ENCODE measurements around the gene AIG1. TPM values are rescaled to one million over a fixed set of nuclear protein-coding genes. Genes with fewer than 3 reads are reported as not detected.
A peak's percentile ranks its signal among the peaks of the same experiment; 100 is the strongest.

Gene AIG1
- total and polyA plus RNA-seq, 2 experiments from 2014 or later = 92.8 to 102 TPM

- DNase-seq (ENCODE audit: low spot score) = no peak
- no peaks in the 10 kb centered on the region for H3K79me2 ChIP-seq
- no peak overlapping the region for H3K4me2 ChIP-seq
- TF ChIP-seq CTCF (IDR thresholded peaks at IDR 0.05; ENCODE audit: poor library complexity) = no peak
- no peak for TF ChIP-seq EZH2 (IDR thresholded peaks at IDR 0.05; ENCODE audit: borderline replicate concordance)
- no peak for TF ChIP-seq EZH2phosphoT487 (IDR thresholded peaks at IDR 0.05; ENCODE audit: low read depth, severe bottlenecking, unreplicated experiment)
- H3K4me1 ChIP-seq (ENCODE audit: insufficient read depth) = no peaks in the 10 kb centered on the region
- no peak overlapping the region for H2AFZ ChIP-seq
- no peak overlapping the region for H3K27ac ChIP-seq
- no peaks in the 10 kb centered on the region for H3K27me3 ChIP-seq
- no peaks in the 10 kb centered on the region for H3K9me2 ChIP-seq (replicated peaks; ENCODE audit: insufficient read depth)
- H3K4me3 ChIP-seq = no peak overlapping the region
- no peaks in the 10 kb centered on the region for H3K9me3 ChIP-seq (ENCODE audit: low read depth)
- WGBS (ENCODE audit: low lambda C conversion rate, missing lambda C conversion rate) = 80% methylated on average over 2 of the region's 2 CpGs
- H3K36me3 ChIP-seq (replicated peaks; ENCODE audit: insufficient read depth, low read depth) = no peaks in the 10 kb centered on the region
- no peaks in the 10 kb centered on the region for H4K20me1 ChIP-seq (ENCODE audit: insufficient read depth, poor library complexity, severe bottlenecking)
Measured at GRCh38 chr6:143055213-143055612, 5.5 kb upstream of the AIG1 start.

GRCh38 chr6:143055891-143056290 is 4.8 kb upstream of the AIG1 start:
- Histone ChIP-seq H3K4me1 (ENCODE audit: insufficient read depth) (no peaks in the 10 kb centered on the region), H4K20me1 (ENCODE audit: insufficient read depth, poor library complexity, severe bottlenecking) (no peaks in the 10 kb centered on the region), H3K9me3 (ENCODE audit: low read depth) (no peaks in the 10 kb centered on the region), H3K79me2 (no peaks in the 10 kb centered on the region), H3K9me2 (replicated peaks; ENCODE audit: insufficient read depth) (no peaks in the 10 kb centered on the region), H3K4me3 (no peak overlapping the region), H2AFZ (no peak overlapping the region), H3K36me3 (replicated peaks; ENCODE audit: insufficient read depth, low read depth) (no peaks in the 10 kb centered on the region), H3K27me3 (no peaks in the 10 kb centered on the region), H3K27ac (no peak overlapping the region), H3K4me2 (no peak overlapping the region)
- TF ChIP-seq CTCF (IDR thresholded peaks at IDR 0.05; ENCODE audit: poor library complexity) (no peak), EZH2phosphoT487 (IDR thresholded peaks at IDR 0.05; ENCODE audit: low read depth, severe bottlenecking, unreplicated experiment) (no peak), EZH2 (IDR thresholded peaks at IDR 0.05; ENCODE audit: borderline replicate concordance) (no peak)
- DNase-seq (ENCODE audit: low spot score) = no peak
- 88% methylated on average over 4 of the region's 4 CpGs for WGBS (ENCODE audit: low lambda C conversion rate, missing lambda C conversion rate)

GRCh38 chr6:143058987-143059386 is 1.7 kb upstream of the AIG1 start:
- Histone ChIP-seq H3K27ac (peak overlapping the region; percentile 99), H3K9me2 (replicated peaks; ENCODE audit: insufficient read depth) (no peaks in the 10 kb centered on the region), H3K4me2 (peak overlapping the region; percentile 68), H3K79me2 (peaks cover 16% of the 10 kb centered on the region), H3K4me1 (ENCODE audit: insufficient read depth) (peaks cover 20% of the 10 kb centered on the region), H3K36me3 (replicated peaks; ENCODE audit: insufficient read depth, low read depth) (no peaks in the 10 kb centered on the region), H3K9me3 (ENCODE audit: low read depth) (no peaks in the 10 kb centered on the region), H2AFZ (no peak overlapping the region), H3K27me3 (no peaks in the 10 kb centered on the region), H4K20me1 (ENCODE audit: insufficient read depth, poor library complexity, severe bottlenecking) (no peaks in the 10 kb centered on the region), H3K4me3 (no peak overlapping the region)
- TF ChIP-seq CTCF (IDR thresholded peaks at IDR 0.05; ENCODE audit: poor library complexity) = no peak
- TF ChIP-seq EZH2 (IDR thresholded peaks at IDR 0.05; ENCODE audit: borderline replicate concordance) = no peak
- no peak for TF ChIP-seq EZH2phosphoT487 (IDR thresholded peaks at IDR 0.05; ENCODE audit: low read depth, severe bottlenecking, unreplicated experiment)
- WGBS (ENCODE audit: low lambda C conversion rate, missing lambda C conversion rate) = 94% methylated on average over 7 of the region's 7 CpGs
- no peak for DNase-seq (ENCODE audit: low spot score)

Data from hepatocyte (in vitro differentiated cells).